Measurements from ENCODE around the gene GAREM1. TPM values are rescaled to one million over a fixed set of nuclear protein-coding genes. Genes with fewer than 3 reads are reported as not detected.

The GAREM1 gene
- total and polyA plus RNA-seq, 4 donors = 1.5 to 7.5 (median 2.0) TPM

GRCh38 chr18:32427084-32427900 lies 43.4 kb downstream of the GAREM1 start:
- TF ChIP-seq RAD21 (IDR thresholded peaks at IDR 0.05) = peak; percentile 8 to 52
- TF ChIP-seq HNF4G (IDR thresholded peaks at IDR 0.05) = peak; percentile 14
- TF ChIP-seq HNF4A (conservative IDR thresholded peaks at IDR 0.05) = peak in 1 of 2 donors; percentile 46
- TF ChIP-seq GABPA (IDR thresholded peaks at IDR 0.05 in 1 of 2, conservative IDR thresholded peaks at IDR 0.05 in 1 of 2) = no peak
- peak in 1 of 2 donors; percentile 57 for TF ChIP-seq RXRA (IDR thresholded peaks at IDR 0.05)
- no peak for TF ChIP-seq EGR1 (IDR thresholded peaks at IDR 0.05; ENCODE audit: low read depth in 2 of 2)
- TF ChIP-seq SP1 (IDR thresholded peaks at IDR 0.05) = peak; percentile 34
- no peaks in the 10 kb centered on the region for H3K27me3 ChIP-seq (ENCODE audit: control insufficient read depth in 4 of 4, insufficient read depth in 4 of 4, low read length in 3 of 4)
- no peak overlapping the region for H3K9ac ChIP-seq (ENCODE audit: low read depth in 1 of 2, low read length in 2 of 2)
- H3K36me3 ChIP-seq (ENCODE audit: control insufficient read depth in 4 of 4, insufficient read depth in 3 of 4, low read depth in 1 of 4, low read length in 3 of 4) = no peaks in the 10 kb centered on the region
- no peak overlapping the region for H3K4me3 ChIP-seq (ENCODE audit: low read depth in 1 of 3, low read length in 3 of 3)
- peaks cover 0 to 11% (median 4%) of the 10 kb centered on the region in 4 donors for H3K4me1 ChIP-seq (ENCODE audit: control insufficient read depth in 4 of 4, insufficient read depth in 4 of 4, low read length in 3 of 4)
- DNase-seq (ENCODE audit: low spot score) = no peak
- peaks cover 0 to 4% (median 0%) of the 10 kb centered on the region in 4 donors for H3K9me3 ChIP-seq (ENCODE audit: control insufficient read depth in 4 of 4, low read length in 3 of 4)
- WGBS = 58% methylated on average over 4 of the region's 4 CpGs
- H3K27ac ChIP-seq (ENCODE audit: low read depth in 1 of 2, low read length in 2 of 2) = no peak overlapping the region

DNA sequence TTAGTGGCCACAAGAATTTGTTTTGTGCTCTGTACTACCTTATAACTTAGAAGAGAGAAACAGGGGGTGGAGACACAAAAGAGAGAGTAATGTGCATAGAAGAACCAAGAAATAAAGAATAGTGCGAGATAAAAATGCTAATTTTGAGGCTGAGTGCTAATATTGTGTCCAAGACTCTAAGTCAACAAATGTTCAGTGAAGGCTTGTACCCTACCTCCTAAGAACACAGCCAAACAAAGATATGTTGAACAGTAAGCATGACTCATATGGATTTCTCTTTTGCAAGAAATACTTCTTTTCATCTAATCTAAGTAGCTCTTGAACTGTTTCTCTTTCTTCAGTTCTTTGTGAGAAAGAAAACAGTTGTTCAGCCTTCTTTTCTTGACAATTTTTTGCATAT lies 45.2 kb downstream of the GAREM1 start:
- H3K27me3 ChIP-seq (ENCODE audit: control insufficient read depth in 4 of 4, insufficient read depth in 4 of 4, low read length in 3 of 4) = no peaks in the 10 kb centered on the region
- WGBS = 91% methylated on average over 1 of the region's 1 CpG
- no peak for DNase-seq (ENCODE audit: low spot score)
- no peak overlapping the region for H3K4me3 ChIP-seq (ENCODE audit: low read depth in 1 of 3, low read length in 3 of 3)
- TF ChIP-seq EGR1 (IDR thresholded peaks at IDR 0.05; ENCODE audit: low read depth in 2 of 2) = no peak
- no peak for TF ChIP-seq RAD21 (IDR thresholded peaks at IDR 0.05)
- TF ChIP-seq ATF3 (IDR thresholded peaks at IDR 0.05) = no peak
- TF ChIP-seq YY1 (IDR thresholded peaks at IDR 0.05) = no peak
- no peak for TF ChIP-seq FOXA2 (IDR thresholded peaks at IDR 0.05)
- TF ChIP-seq, protein P1, sequence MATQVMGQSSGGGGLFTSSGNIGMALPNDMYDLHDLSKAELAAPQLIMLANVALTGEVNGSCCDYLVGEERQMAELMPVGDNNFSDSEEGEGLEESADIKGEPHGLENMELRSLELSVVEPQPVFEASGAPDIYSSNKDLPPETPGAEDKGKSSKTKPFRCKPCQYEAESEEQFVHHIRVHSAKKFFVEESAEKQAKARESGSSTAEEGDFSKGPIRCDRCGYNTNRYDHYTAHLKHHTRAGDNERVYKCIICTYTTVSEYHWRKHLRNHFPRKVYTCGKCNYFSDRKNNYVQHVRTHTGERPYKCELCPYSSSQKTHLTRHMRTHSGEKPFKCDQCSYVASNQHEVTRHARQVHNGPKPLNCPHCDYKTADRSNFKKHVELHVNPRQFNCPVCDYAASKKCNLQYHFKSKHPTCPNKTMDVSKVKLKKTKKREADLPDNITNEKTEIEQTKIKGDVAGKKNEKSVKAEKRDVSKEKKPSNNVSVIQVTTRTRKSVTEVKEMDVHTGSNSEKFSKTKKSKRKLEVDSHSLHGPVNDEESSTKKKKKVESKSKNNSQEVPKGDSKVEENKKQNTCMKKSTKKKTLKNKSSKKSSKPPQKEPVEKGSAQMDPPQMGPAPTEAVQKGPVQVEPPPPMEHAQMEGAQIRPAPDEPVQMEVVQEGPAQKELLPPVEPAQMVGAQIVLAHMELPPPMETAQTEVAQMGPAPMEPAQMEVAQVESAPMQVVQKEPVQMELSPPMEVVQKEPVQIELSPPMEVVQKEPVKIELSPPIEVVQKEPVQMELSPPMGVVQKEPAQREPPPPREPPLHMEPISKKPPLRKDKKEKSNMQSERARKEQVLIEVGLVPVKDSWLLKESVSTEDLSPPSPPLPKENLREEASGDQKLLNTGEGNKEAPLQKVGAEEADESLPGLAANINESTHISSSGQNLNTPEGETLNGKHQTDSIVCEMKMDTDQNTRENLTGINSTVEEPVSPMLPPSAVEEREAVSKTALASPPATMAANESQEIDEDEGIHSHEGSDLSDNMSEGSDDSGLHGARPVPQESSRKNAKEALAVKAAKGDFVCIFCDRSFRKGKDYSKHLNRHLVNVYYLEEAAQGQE (IDR thresholded peaks at IDR 0.05) = no peak
- no peak for TF ChIP-seq ZBTB33 (IDR thresholded peaks at IDR 0.05)
- H3K4me1 ChIP-seq (ENCODE audit: control insufficient read depth in 4 of 4, insufficient read depth in 4 of 4, low read length in 3 of 4) = peaks cover 0 to 11% (median 5%) of the 10 kb centered on the region in 4 donors
- H3K9ac ChIP-seq (ENCODE audit: low read depth in 1 of 2, low read length in 2 of 2) = no peak overlapping the region
- H3K9me3 ChIP-seq (ENCODE audit: control insufficient read depth in 4 of 4, low read length in 3 of 4) = no peaks in the 10 kb centered on the region
- H3K27ac ChIP-seq (ENCODE audit: low read depth in 1 of 2, low read length in 2 of 2) = no peak overlapping the region
- H3K36me3 ChIP-seq (ENCODE audit: control insufficient read depth in 4 of 4, insufficient read depth in 3 of 4, low read depth in 1 of 4, low read length in 3 of 4) = no peaks in the 10 kb centered on the region
